Measurements from ENCODE around the gene PDE3B. TPM values are rescaled to one million over a fixed set of nuclear protein-coding genes. Genes with fewer than 3 reads are reported as not detected.
"Not testable (repeated sequence)": the region's sequence is repeated elsewhere in the genome, so short reads cannot be mapped to it uniquely, and the experiment has no call there.

The PDE3B gene
- polyA plus RNA-seq, 3 donors: 4.0 to 6.0 (median 5.2) TPM

GRCh38 chr11:14755140-14755539, 111.5 kb downstream of the PDE3B start:
- no peaks in the 10 kb centered on the region for H3K9me3 ChIP-seq (replicated peaks in 1 of 2; ENCODE audit: control insufficient read depth in 1 of 2, insufficient read depth in 1 of 2, low read length in 2 of 2)
- no peak overlapping the region for H3K9ac ChIP-seq (ENCODE audit: insufficient read depth, low read length, poor library complexity, severe bottlenecking)
- no peaks in the 10 kb centered on the region for H3K36me3 ChIP-seq (replicated peaks in 1 of 2; ENCODE audit: control insufficient read depth in 1 of 2, insufficient read depth in 2 of 2, low read length in 2 of 2)
- H3K4me2 ChIP-seq (replicated peaks; ENCODE audit: extremely low read depth, low read length, poor library complexity, severe bottlenecking): no peak overlapping the region
- H3K9me3 Mint-ChIP-seq: peaks cover 0 to 2% (median 0%) of the 10 kb centered on the region in 7 donors
- no peak overlapping the region for H3K27ac ChIP-seq (ENCODE audit: low read depth in 1 of 2, low read length in 2 of 2)
- no peak overlapping the region for H3K4me3 ChIP-seq (replicated peaks in 1 of 3; ENCODE audit: low read depth in 2 of 3, low read length in 3 of 3)
- no peaks in the 10 kb centered on the region for H3K36me3 Mint-ChIP-seq
- H3K4me3 Mint-ChIP-seq: no peak overlapping the region
- H3K27me3 Mint-ChIP-seq (ENCODE audit: low read depth in 3 of 3): no peaks in the 10 kb centered on the region
- H3K27ac Mint-ChIP-seq: no peak overlapping the region
- H3K27me3 ChIP-seq (ENCODE audit: control insufficient read depth in 2 of 2, insufficient read depth in 2 of 2, low read length in 2 of 2): no peaks in the 10 kb centered on the region
- intact Hi-C loops (cut with micrococcal nuclease): no loop called here
- TF ChIP-seq, protein P1, sequence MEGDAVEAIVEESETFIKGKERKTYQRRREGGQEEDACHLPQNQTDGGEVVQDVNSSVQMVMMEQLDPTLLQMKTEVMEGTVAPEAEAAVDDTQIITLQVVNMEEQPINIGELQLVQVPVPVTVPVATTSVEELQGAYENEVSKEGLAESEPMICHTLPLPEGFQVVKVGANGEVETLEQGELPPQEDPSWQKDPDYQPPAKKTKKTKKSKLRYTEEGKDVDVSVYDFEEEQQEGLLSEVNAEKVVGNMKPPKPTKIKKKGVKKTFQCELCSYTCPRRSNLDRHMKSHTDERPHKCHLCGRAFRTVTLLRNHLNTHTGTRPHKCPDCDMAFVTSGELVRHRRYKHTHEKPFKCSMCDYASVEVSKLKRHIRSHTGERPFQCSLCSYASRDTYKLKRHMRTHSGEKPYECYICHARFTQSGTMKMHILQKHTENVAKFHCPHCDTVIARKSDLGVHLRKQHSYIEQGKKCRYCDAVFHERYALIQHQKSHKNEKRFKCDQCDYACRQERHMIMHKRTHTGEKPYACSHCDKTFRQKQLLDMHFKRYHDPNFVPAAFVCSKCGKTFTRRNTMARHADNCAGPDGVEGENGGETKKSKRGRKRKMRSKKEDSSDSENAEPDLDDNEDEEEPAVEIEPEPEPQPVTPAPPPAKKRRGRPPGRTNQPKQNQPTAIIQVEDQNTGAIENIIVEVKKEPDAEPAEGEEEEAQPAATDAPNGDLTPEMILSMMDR (IDR thresholded peaks at IDR 0.05): no peak
- no peak overlapping the region for H2AFZ ChIP-seq (ENCODE audit: insufficient read depth, low read depth, low read length, poor library complexity, severe bottlenecking)
- no CpG with 5 or more reads among the region's 3 CpGs for WGBS (ENCODE audit: insufficient coverage)
- H3K79me2 ChIP-seq (ENCODE audit: insufficient read depth, low read length): no peaks in the 10 kb centered on the region
- peak in 1 of 3 donors; percentile 19 for DNase-seq
- H3K4me1 ChIP-seq (ENCODE audit: control insufficient read depth in 1 of 2, insufficient read depth in 2 of 2, low read length in 2 of 2): no peaks in the 10 kb centered on the region
- peaks cover 10% of the 10 kb centered on the region for H3K4me1 Mint-ChIP-seq
- H4K20me1 ChIP-seq (ENCODE audit: insufficient read depth, low read length): no peaks in the 10 kb centered on the region

GRCh38 chr11:14756349-14756748, 112.7 kb downstream of the PDE3B start:
- no peak overlapping the region for H3K27ac Mint-ChIP-seq
- peaks cover 10% of the 10 kb centered on the region for H3K4me1 Mint-ChIP-seq
- H3K9me3 Mint-ChIP-seq: peaks cover 0 to 2% (median 0%) of the 10 kb centered on the region in 7 donors

DNA sequence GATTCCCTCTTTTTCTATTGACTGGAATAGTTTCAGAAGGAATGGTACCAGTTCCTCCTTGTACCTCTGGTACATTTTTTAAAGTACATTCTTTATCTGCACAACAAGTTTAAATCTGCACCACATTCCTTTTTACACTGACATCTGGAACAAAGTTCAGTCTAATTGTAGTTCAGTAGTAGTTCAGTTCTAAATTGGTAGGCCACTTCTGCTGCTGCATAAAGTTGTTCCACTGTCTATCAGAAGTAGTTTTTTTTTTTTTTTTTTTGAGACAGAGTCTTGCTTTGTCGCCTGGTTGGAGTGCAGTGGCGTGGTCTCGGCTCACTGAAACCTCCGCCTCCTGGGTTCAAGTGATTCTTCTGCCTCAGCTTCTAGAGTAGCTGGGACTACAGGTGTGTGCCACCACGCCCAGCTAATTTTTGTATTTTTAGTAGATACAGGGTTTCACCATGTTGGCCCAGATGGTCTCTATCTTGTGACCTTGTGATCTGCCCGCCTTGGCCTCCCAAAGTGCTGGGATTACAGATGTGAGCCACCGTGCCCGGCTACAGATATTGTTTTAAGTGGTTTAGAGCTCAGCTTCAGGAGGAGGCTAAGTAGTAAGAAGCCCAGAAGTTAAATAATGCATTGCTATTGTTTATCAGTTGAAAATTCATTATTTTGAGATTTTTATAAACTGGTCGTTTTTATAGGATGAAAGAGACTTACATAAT, 115.9 kb downstream of the PDE3B start:
- H3K27ac Mint-ChIP-seq: peak overlapping the region in 1 of 7 donors; percentile 63
- intact Hi-C loops (cut with micrococcal nuclease); H2AFZ ChIP-seq (ENCODE audit: insufficient read depth, low read depth, low read length, poor library complexity, severe bottlenecking); H3K4me1 ChIP-seq (ENCODE audit: control insufficient read depth in 1 of 2, insufficient read depth in 2 of 2, low read length in 2 of 2); H3K36me3 Mint-ChIP-seq; H3K4me3 ChIP-seq (replicated peaks in 1 of 3; ENCODE audit: low read depth in 2 of 3, low read length in 3 of 3); H3K36me3 ChIP-seq (replicated peaks in 1 of 2; ENCODE audit: control insufficient read depth in 1 of 2, insufficient read depth in 2 of 2, low read length in 2 of 2); H4K20me1 ChIP-seq (ENCODE audit: insufficient read depth, low read length); H3K4me1 Mint-ChIP-seq; H3K9ac ChIP-seq (ENCODE audit: insufficient read depth, low read length, poor library complexity, severe bottlenecking); H3K79me2 ChIP-seq (ENCODE audit: insufficient read depth, low read length); DNase-seq; H3K27me3 Mint-ChIP-seq (ENCODE audit: low read depth in 3 of 3); H3K27me3 ChIP-seq (ENCODE audit: control insufficient read depth in 2 of 2, insufficient read depth in 2 of 2, low read length in 2 of 2); H3K27ac ChIP-seq (ENCODE audit: low read depth in 1 of 2, low read length in 2 of 2); H3K9me3 ChIP-seq (replicated peaks in 1 of 2; ENCODE audit: control insufficient read depth in 1 of 2, insufficient read depth in 1 of 2, low read length in 2 of 2); H3K4me3 Mint-ChIP-seq; H3K4me2 ChIP-seq (replicated peaks; ENCODE audit: extremely low read depth, low read length, poor library complexity, severe bottlenecking); H3K9me3 Mint-ChIP-seq: not testable (repeated sequence)
- 93% methylated on average over 3 of the region's 9 CpGs for WGBS (ENCODE audit: insufficient coverage)

More at GRCh38 chr11:14756349-14756748, 112.7 kb downstream of the PDE3B start:
- Histone ChIP-seq H3K9me3 (replicated peaks in 1 of 2; ENCODE audit: control insufficient read depth in 1 of 2, insufficient read depth in 1 of 2, low read length in 2 of 2) (no peaks in the 10 kb centered on the region), H3K9ac (ENCODE audit: insufficient read depth, low read length, poor library complexity, severe bottlenecking) (no peak overlapping the region), H3K4me2 (replicated peaks; ENCODE audit: extremely low read depth, low read length, poor library complexity, severe bottlenecking) (no peak overlapping the region), H3K27ac (ENCODE audit: low read depth in 1 of 2, low read length in 2 of 2) (no peak overlapping the region), H3K79me2 (ENCODE audit: insufficient read depth, low read length) (no peaks in the 10 kb centered on the region), H3K4me1 (ENCODE audit: control insufficient read depth in 1 of 2, insufficient read depth in 2 of 2, low read length in 2 of 2) (no peaks in the 10 kb centered on the region), H4K20me1 (ENCODE audit: insufficient read depth, low read length) (no peaks in the 10 kb centered on the region), H2AFZ (ENCODE audit: insufficient read depth, low read depth, low read length, poor library complexity, severe bottlenecking) (no peak overlapping the region), H3K27me3 (ENCODE audit: control insufficient read depth in 2 of 2, insufficient read depth in 2 of 2, low read length in 2 of 2) (no peaks in the 10 kb centered on the region), H3K36me3 (replicated peaks in 1 of 2; ENCODE audit: control insufficient read depth in 1 of 2, insufficient read depth in 2 of 2, low read length in 2 of 2) (no peaks in the 10 kb centered on the region), H3K4me3 (replicated peaks in 1 of 3; ENCODE audit: low read depth in 2 of 3, low read length in 3 of 3) (no peak overlapping the region)
- no CpG with 5 or more reads among the region's 4 CpGs for WGBS (ENCODE audit: insufficient coverage)
- intact Hi-C loops (cut with micrococcal nuclease): no loop called here
- TF ChIP-seq, protein P1 (IDR thresholded peaks at IDR 0.05): no peak
- no peak overlapping the region for H3K4me3 Mint-ChIP-seq
- no peaks in the 10 kb centered on the region for H3K36me3 Mint-ChIP-seq
- DNase-seq: no peak
- no peaks in the 10 kb centered on the region for H3K27me3 Mint-ChIP-seq (ENCODE audit: low read depth in 3 of 3)

All from CD14-positive monocyte (primary cell).